GM15510 (cell line): Measurements from ENCODE around the gene C1QTNF1.

Experiments used
- POLR2A ChIP-seq: IDR thresholded peaks from 3 replicates; pipeline ENCODE4 v1.6.1; 2011; ENCODE audit warnings: borderline replicate concordance; ENCODE audit not compliant: insufficient read length; ENCODE audit errors: extremely low read depth

Gene C1QTNF1

GRCh38 chr17:78988152-78988551 is 35.8 kb upstream of the C1QTNF1 start:
- TF ChIP-seq POLR2A: no peak

- TF ChIP-seq POLR2A: no peak
Observed at GRCh38 chr17:78990349-78991016, 33.5 kb upstream of the C1QTNF1 start.

DNA sequence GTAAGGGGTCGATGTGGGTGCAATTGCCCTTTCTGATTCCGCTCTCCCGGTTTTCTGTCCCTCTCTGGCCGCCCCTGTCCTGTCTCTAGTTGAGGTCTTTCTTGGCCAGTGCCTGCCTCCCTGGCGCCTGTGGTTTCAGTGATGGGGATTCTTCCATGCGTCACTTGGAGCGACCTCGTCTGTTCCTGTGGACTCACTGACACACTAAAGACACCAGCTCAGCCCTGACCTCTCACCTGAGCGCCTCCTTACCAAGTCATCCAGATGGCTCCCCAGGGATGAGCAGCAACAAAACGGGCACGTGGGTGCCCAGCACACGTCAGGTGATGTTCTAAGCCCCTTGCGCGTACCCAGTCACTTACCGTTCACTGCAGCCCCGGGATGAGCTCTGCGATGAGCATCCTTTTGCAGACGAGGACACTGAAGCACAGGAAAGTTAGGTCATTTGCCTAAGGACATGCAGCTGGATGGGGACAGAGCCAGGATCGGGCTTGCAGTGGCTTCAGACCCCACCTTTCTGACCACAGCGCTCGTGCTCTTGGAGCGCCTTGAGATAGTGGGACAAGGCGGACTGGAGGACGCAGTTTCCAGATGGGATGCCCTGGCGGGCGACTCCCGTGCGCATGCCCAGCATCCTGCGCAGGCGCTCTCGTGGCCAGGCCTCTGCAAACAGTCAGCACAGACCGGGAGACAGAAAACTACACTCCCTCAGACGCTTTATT is 32.8 kb upstream of the C1QTNF1 start:
- TF ChIP-seq POLR2A: no peak

- no peak for TF ChIP-seq POLR2A
Observed at GRCh38 chr17:78991906-78992532, 31.9 kb upstream of the C1QTNF1 start.

- no peak for TF ChIP-seq POLR2A
Observed at GRCh38 chr17:78992542-78993212, 31.3 kb upstream of the C1QTNF1 start.

GRCh38 chr17:78993241-78993956 is 30.6 kb upstream of the C1QTNF1 start:
- no peak for TF ChIP-seq POLR2A

GRCh38 chr17:78993981-78994671 is 29.8 kb upstream of the C1QTNF1 start:
- TF ChIP-seq POLR2A: no peak

DNA sequence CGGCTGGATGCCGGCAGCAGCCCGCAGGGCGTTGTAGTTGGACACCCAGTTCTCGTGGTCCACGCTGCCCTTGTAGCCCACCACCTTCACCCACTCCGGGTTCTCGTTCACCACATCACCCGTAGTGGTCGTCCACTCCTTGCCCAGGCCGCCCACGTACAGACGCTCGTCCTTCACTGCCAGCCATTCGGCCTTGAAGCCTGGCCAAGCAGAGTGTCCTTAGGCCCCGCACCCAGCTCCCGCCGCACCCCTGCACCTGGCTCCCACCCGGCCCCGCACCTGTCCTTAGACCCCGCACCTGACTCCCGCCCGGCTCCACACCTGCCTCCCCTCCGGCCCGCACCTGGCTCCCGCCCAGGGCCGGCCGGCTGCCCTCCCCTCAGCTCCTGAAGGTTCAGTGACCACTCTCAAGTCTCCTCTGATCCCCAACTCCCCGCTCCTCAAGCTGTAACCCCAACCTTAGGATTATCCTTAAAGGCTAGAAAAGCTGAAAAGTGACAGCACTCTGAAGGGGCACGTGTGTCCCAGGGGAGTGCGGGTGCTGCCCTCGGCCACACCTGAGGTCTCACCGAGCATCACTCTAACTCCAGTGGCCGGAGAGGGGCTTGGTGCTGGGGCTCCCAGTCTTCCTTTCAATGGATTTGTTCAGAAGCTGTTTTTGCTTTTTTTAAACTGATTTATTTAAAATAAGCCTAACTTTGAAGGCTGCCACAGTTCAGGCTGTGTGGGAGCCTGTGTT is 28.8 kb upstream of the C1QTNF1 start:
- TF ChIP-seq POLR2A: no peak

GRCh38 chr17:78995761-78996451 is 28.1 kb upstream of the C1QTNF1 start:
- TF ChIP-seq POLR2A: no peak

- TF ChIP-seq POLR2A: no peak
Observed at GRCh38 chr17:78996781-78997201, 27.2 kb upstream of the C1QTNF1 start.

- TF ChIP-seq POLR2A: no peak
Observed at GRCh38 chr17:78997231-78997741, 26.7 kb upstream of the C1QTNF1 start.

GRCh38 chr17:78997881-78998280 is 26.1 kb upstream of the C1QTNF1 start:
- TF ChIP-seq POLR2A: no peak
